Vagina (tissue), 2 donors: ENCODE measurements around the gene TPD52L1. TPM values are rescaled to one million over a fixed set of nuclear protein-coding genes. Genes with fewer than 3 reads are reported as not detected.

Source experiments
- DNase-seq, 2 donors: peaks; one replicate each; pipeline ENCODE4 v3.0.0-alpha.2; 2017; ENCODE audit errors: extremely low spot score in 2 of 2
- H3K27ac ChIP-seq: fragments of 200-600 bp; sonication (generic); one replicate; pipeline ENCODE4 v1.5.1; 2019
- H3K27me3 ChIP-seq: fragments of 200-600 bp; sonication (generic); one replicate; pipeline ENCODE4 v1.5.1; 2019
- H3K36me3 ChIP-seq, 2 donors: fragments of 200-600 bp; sonication (generic); one replicate each; pipeline ENCODE4 v1.5.1; 2017 to 2019
- H3K4me1 ChIP-seq: fragments of 200-600 bp; sonication (generic); one replicate; pipeline ENCODE4 v1.5.1; 2019
- H3K4me3 ChIP-seq, 2 donors: fragments of 200-600 bp; sonication (generic); 1 replicate in 1 of 2; 2 replicates in 1 of 2; pipeline ENCODE4 v1.5.1; 2016 to 2019
- H3K9me3 ChIP-seq: fragments of 200-600 bp; sonication (generic); one replicate; pipeline ENCODE4 v1.5.1; 2019
- CTCF ChIP-seq, 3 experiments: fragments of 450-650 bp in 2 of 3; fragments of 200-600 bp in 1 of 3; sonication (generic) in 1 of 3; IDR thresholded peaks; one replicate each; pipeline ENCODE4 v1.5.1; 2017 to 2019; ENCODE audit warnings: antibody characterized with exemption in 3 of 3, mild to moderate bottlenecking in 2 of 3, moderate library complexity in 2 of 3
- POLR2A ChIP-seq, 2 donors: fragments of 450-650 bp; IDR thresholded peaks; one replicate each; pipeline ENCODE4 v1.6.1; 2017; ENCODE audit warnings: antibody characterized with exemption in 2 of 2, mild to moderate bottlenecking in 2 of 2, moderate library complexity in 2 of 2
- POLR2AphosphoS5 ChIP-seq, 2 donors: sonication (generic); formaldehyde crosslinking; IDR thresholded peaks; one replicate each; pipeline ENCODE4 v1.9.0; 2017; ENCODE audit warnings: antibody characterized with exemption in 2 of 2, mild to moderate bottlenecking in 2 of 2, low read depth in 1 of 2; ENCODE audit not compliant: insufficient read depth in 1 of 2
- intact Hi-C: fragments of 100-400 bp; cut with DNase I; formaldehyde crosslinking; loops from one replicate; pipeline ENCODE4 v1.15.1; 2023
- total RNA-seq: library from RNA; depleted of rRNA; stranded (reverse); fragments of >200 nt; gene quantifications from one replicate; pipeline ENCODE4 v1.2.3, GENCODE V29; 2016

The TPD52L1 gene
- total RNA-seq, 1 donor from 2014 or later = 85.0 TPM

- Histone ChIP-seq H3K4me3 (no peak overlapping the region), H3K4me1 (peaks cover 18% of the 10 kb centered on the region), H3K9me3 (no peaks in the 10 kb centered on the region), H3K27ac (no peak overlapping the region), H3K36me3 (no peaks in the 10 kb centered on the region), H3K27me3 (no peaks in the 10 kb centered on the region)
- TF ChIP-seq POLR2AphosphoS5 (IDR thresholded peaks at IDR 0.05; ENCODE audit: insufficient read depth in 1 of 2, low read depth in 1 of 2) (no peak), CTCF (IDR thresholded peaks at IDR 0.05) (no peak), POLR2A (IDR thresholded peaks at IDR 0.05) (no peak)
- intact Hi-C loops = loop anchor here (10.0 kb wide), 2 partner anchors 153 to 613 kb away; partner anchors contain the start of gene HDDC2
- DNase-seq = no peak
Measured at GRCh38 chr6:125151700-125152099, 1.9 kb upstream of the TPD52L1 start.

- H3K27ac ChIP-seq = peak overlapping the region; percentile 71
- no peaks in the 10 kb centered on the region for H3K9me3 ChIP-seq
- intact Hi-C loops = loop anchor here (10.0 kb wide), 2 partner anchors 151 to 611 kb away; partner anchors contain the start of gene HDDC2
- no peaks in the 10 kb centered on the region for H3K36me3 ChIP-seq
- H3K4me1 ChIP-seq = peaks cover 18% of the 10 kb centered on the region
- TF ChIP-seq CTCF (IDR thresholded peaks at IDR 0.05) = no peak
- DNase-seq = no peak
- H3K4me3 ChIP-seq = peak overlapping the region; percentile 59 to 68
- H3K27me3 ChIP-seq = no peaks in the 10 kb centered on the region
Measured at GRCh38 chr6:125154118-125154760, 666 bp downstream of the TPD52L1 start.

GRCh38 chr6:125154761-125155135 is 1.2 kb downstream of the TPD52L1 start:
- Histone ChIP-seq H3K36me3 (no peaks in the 10 kb centered on the region), H3K27ac (peak overlapping the region; percentile 71), H3K9me3 (no peaks in the 10 kb centered on the region), H3K4me3 (peak overlapping the region; percentile 59 to 68), H3K4me1 (peaks cover 18% of the 10 kb centered on the region), H3K27me3 (no peaks in the 10 kb centered on the region)
- no peak for DNase-seq
- TF ChIP-seq CTCF (IDR thresholded peaks at IDR 0.05) (no peak), POLR2AphosphoS5 (IDR thresholded peaks at IDR 0.05; ENCODE audit: insufficient read depth in 1 of 2, low read depth in 1 of 2) (peak in 1 of 2 donors; percentile 54)
- intact Hi-C loops = loop anchor here (10.0 kb wide), 2 partner anchors 150 to 610 kb away; partner anchors contain the start of gene HDDC2

- Histone ChIP-seq H3K36me3 (no peaks in the 10 kb centered on the region), H3K9me3 (no peaks in the 10 kb centered on the region), H3K27ac (peak overlapping the region; percentile 71), H3K27me3 (no peaks in the 10 kb centered on the region), H3K4me3 (peak overlapping the region in 1 of 2 donors; percentile 59), H3K4me1 (peaks cover 18% of the 10 kb centered on the region)
- TF ChIP-seq POLR2A (IDR thresholded peaks at IDR 0.05) = no peak
- DNase-seq = no peak
- intact Hi-C loops = loop anchor here (10.0 kb wide), 2 partner anchors 149 to 609 kb away; partner anchors contain the start of gene HDDC2
Measured at GRCh38 chr6:125155344-125155743, 1.8 kb downstream of the TPD52L1 start.

GRCh38 chr6:125156496-125156895 is 2.9 kb downstream of the TPD52L1 start:
- DNase-seq = no peak
- no peaks in the 10 kb centered on the region for H3K9me3 ChIP-seq
- no peak overlapping the region for H3K4me3 ChIP-seq
- TF ChIP-seq CTCF (IDR thresholded peaks at IDR 0.05) = no peak
- TF ChIP-seq POLR2AphosphoS5 (IDR thresholded peaks at IDR 0.05; ENCODE audit: insufficient read depth in 1 of 2, low read depth in 1 of 2) = no peak
- no peak for TF ChIP-seq POLR2A (IDR thresholded peaks at IDR 0.05)
- intact Hi-C loops = loop anchor here (10.0 kb wide), 2 partner anchors 148 to 608 kb away; partner anchors contain the start of gene HDDC2
- no peak overlapping the region for H3K27ac ChIP-seq
- H3K4me1 ChIP-seq = peaks cover 18% of the 10 kb centered on the region
- H3K36me3 ChIP-seq = no peaks in the 10 kb centered on the region
- no peaks in the 10 kb centered on the region for H3K27me3 ChIP-seq
